ENCODE results near the gene PMEL.
"Not testable (repeated sequence)": the region's sequence is repeated elsewhere in the genome, so short reads cannot be mapped to it uniquely, and the experiment has no call there.

PMEL gene

DNA sequence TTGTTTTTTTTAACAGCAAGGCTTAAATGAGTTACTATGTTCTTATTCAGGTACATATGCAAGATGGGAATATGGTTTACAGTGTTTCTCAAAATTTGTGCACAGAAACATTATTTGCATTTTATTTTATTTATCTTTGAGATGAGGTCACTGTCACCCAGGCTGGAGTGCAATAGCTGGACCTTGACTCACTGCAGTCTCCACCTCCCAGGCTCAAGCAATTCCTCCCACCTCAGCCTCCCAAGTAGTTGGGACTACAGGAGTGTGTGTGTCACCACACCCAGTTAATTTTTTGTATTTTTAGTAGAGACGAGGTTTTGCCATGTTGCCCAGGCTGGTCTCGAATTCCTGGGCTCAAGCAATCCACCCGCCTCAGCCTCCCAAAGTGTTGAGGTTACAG is 46.8 kb downstream of the PMEL start:
- FAIRE-seq = not testable (repeated sequence)

DNA sequence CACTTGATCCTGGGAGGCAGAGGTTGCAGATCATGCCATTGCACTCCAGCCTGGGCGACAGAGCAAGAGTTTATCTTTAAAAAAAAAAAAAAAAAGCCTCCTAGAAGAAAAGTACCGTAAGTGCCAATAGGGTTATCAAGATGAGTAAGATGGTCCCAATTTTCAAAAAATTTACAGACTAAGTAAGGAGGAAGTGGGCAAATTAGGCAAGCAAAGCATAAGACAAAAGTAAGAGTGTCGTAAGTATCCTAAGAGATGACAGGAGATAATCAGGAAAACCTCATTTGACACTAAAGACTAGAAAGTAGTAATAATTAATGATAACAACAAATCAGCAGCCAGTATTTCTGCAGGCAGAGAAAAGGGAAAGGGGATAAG is 50.4 kb downstream of the PMEL start:
- no peak for FAIRE-seq

DNA sequence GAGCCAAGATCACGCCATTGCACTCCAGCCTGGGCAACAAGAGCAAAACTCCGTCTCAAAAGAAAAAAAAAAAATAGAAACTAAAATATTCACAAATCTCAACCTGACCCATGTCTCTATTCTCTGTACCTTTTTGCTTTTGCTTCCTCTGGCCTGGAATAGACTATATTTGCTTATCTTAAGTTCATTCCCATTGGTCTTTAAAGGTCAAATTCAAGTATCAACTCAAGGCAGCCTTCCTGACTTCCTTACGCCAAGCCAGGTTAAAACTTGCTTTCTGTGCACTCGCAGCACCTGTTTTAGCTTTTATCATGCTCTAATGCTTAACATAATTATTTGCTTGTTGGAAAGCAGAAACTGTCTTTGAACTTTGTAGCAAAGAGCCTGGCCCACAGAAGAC is 52.9 kb downstream of the PMEL start:
- FAIRE-seq = no peak

DNA sequence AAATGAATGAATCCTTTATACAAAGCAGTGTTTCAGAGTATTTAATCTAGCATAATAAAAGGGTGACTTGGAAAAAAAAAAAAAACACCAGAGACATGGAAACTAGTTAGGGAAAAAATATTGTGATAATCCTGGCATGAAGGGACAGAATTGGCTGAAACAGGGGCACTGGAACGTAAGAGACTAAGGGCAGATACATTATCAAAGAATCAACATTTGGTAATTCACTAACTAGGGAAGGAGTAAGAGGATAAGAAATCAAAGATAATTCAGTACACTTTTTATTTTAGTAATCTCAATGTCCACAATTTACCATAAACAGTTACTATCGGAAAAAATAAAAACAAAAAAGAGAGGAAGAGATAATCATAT is 56.3 kb downstream of the PMEL start:
- no peak for FAIRE-seq

DNA sequence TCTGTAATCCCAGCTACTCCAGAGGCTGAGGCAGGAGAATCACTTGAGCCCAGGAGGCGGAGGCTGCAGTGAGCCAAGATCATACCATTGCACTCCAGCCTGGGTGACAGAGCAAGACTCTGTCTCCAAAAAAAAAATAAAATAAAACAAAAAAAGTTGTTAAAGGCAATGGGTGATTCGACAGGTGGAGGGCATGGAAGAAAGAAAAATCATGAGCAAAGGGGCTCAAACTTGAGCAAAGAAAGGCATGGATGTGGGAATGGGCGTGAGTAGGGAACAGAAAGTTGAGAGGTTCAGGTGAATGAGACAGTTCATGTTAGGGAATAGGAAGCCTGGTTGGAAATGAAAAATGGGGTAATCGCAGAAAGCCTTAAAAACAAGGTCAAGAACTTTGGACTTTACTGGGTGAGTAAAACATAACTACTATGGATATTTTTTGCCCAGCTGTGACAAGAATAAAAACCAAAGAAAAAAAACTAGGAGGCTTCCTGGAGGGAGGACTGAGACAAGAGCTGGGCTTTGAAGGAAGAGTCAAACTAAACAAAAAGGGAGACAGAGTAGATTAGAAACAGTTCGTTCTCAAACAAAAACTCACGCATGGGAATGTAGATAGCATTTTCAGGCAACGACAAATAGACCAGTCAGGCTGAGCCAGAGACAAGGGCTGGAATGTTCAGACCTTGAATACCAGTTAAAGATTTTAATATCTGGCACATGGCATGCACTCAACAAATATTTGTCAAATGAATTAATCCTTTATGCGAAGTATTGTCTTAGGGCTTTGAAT is 56.9 kb downstream of the PMEL start:
- no peak for FAIRE-seq

DNA sequence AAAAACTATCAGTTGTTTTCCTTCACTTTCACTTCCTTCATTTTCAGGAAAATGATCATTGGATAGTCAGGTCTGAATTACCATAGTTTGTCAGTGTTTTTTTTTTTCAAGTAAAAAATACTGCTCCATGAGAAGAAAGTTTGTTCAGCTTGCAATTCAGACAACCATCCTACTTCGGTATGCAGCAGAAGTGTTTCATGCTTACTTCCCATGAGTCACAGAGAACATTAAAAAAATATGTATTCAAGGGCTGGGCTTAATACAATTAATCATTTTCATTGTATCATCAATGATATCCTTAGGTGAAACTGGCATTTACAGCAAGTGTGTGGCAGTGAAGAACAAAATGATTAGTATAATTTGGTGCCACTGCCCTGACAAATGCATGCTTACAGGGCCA is 59.8 kb downstream of the PMEL start:
- FAIRE-seq = no peak

All from endometrium (tissue), 2 donors.